ENCODE measurements around the gene HOXC13. TPM values are rescaled to one million over a fixed set of nuclear protein-coding genes. Genes with fewer than 3 reads are reported as not detected.

HOXC13 gene
- total RNA-seq, 1 experiment from 2014 or later = not detected

GRCh38 chr12:53951577-53952334 lies 13.1 kb downstream of the HOXC13 start:
- no peak for TF ChIP-seq CTCF (IDR thresholded peaks at IDR 0.05; ENCODE audit: unreplicated experiment)
- Mint-ChIP-seq H3K27me3 (ENCODE audit: unreplicated experiment) (peaks cover 100% of the 10 kb centered on the region), H3K4me1 (ENCODE audit: low read depth, unreplicated experiment) (peaks cover 9% of the 10 kb centered on the region), H3K27ac (ENCODE audit: unreplicated experiment) (no peak overlapping the region), H3K4me3 (ENCODE audit: low read depth, unreplicated experiment) (no peak overlapping the region), H3K9me3 (ENCODE audit: low read depth, unreplicated experiment) (no peaks in the 10 kb centered on the region), H3K36me3 (ENCODE audit: insufficient read depth, unreplicated experiment) (no peaks in the 10 kb centered on the region)
- no TSS peak for BruUV-seq (replicated peaks)
- DNase-seq = no peak
- intact Hi-C loops (cut with micrococcal nuclease; ENCODE audit: unreplicated experiment) = no loop called here
- CTCF ChIA-PET = no interaction called here

- H3K27me3 Mint-ChIP-seq (ENCODE audit: unreplicated experiment) = peaks cover 100% of the 10 kb centered on the region
- H3K4me1 Mint-ChIP-seq (ENCODE audit: low read depth, unreplicated experiment) = peaks cover 9% of the 10 kb centered on the region
- H3K27ac Mint-ChIP-seq (ENCODE audit: unreplicated experiment) = no peak overlapping the region
- intact Hi-C loops (cut with micrococcal nuclease; ENCODE audit: unreplicated experiment) = no loop called here
- CTCF ChIA-PET = interaction anchor here (1.3 kb wide), 1 partner anchor 33 kb away, joined by 4 read pairs; the partner anchor contains the start of gene HOXC10
- no TSS peak for BruUV-seq (replicated peaks)
- no peak for TF ChIP-seq CTCF (IDR thresholded peaks at IDR 0.05; ENCODE audit: unreplicated experiment)
- no peak overlapping the region for H3K4me3 Mint-ChIP-seq (ENCODE audit: low read depth, unreplicated experiment)
- no peak for DNase-seq
- no peaks in the 10 kb centered on the region for H3K36me3 Mint-ChIP-seq (ENCODE audit: insufficient read depth, unreplicated experiment)
- H3K9me3 Mint-ChIP-seq (ENCODE audit: low read depth, unreplicated experiment) = no peaks in the 10 kb centered on the region
These were observed 13.7 kb downstream of the HOXC13 start for GRCh38 chr12:53952335-53952694.

- TF ChIP-seq CTCF (IDR thresholded peaks at IDR 0.05; ENCODE audit: unreplicated experiment) = no peak
- peak; percentile 58 for DNase-seq
- H3K36me3 Mint-ChIP-seq (ENCODE audit: insufficient read depth, unreplicated experiment) = no peaks in the 10 kb centered on the region
These were observed 14.5 kb downstream of the HOXC13 start for GRCh38 chr12:53952871-53953734.

GRCh38 chr12:53953831-53954693 lies 15.4 kb downstream of the HOXC13 start:
- intact Hi-C loops (cut with micrococcal nuclease; ENCODE audit: unreplicated experiment) = no loop called here
- Mint-ChIP-seq H3K4me1 (ENCODE audit: low read depth, unreplicated experiment) (peaks cover 9% of the 10 kb centered on the region), H3K36me3 (ENCODE audit: insufficient read depth, unreplicated experiment) (no peaks in the 10 kb centered on the region), H3K27ac (ENCODE audit: unreplicated experiment) (no peak overlapping the region), H3K4me3 (ENCODE audit: low read depth, unreplicated experiment) (no peak overlapping the region), H3K9me3 (ENCODE audit: low read depth, unreplicated experiment) (no peaks in the 10 kb centered on the region), H3K27me3 (ENCODE audit: unreplicated experiment) (peaks cover 100% of the 10 kb centered on the region)
- CTCF ChIA-PET = interaction anchor here (0.7 to 1.3 kb wide), 4 partner anchors 9 to 86 kb away, joined by 3 to 6 read pairs (median 4); partner anchors contain the start of genes HOXC10 and HOXC8
- no peak for DNase-seq
- TF ChIP-seq CTCF (IDR thresholded peaks at IDR 0.05; ENCODE audit: unreplicated experiment) = no peak
- BruUV-seq (replicated peaks) = no TSS peak

More at GRCh38 chr12:53952871-53953734, 14.5 kb downstream of the HOXC13 start:
- peaks cover 9% of the 10 kb centered on the region for H3K4me1 Mint-ChIP-seq (ENCODE audit: low read depth, unreplicated experiment)
- H3K27me3 Mint-ChIP-seq (ENCODE audit: unreplicated experiment) = peaks cover 100% of the 10 kb centered on the region
- peak overlapping the region; percentile 9 for H3K4me3 Mint-ChIP-seq (ENCODE audit: low read depth, unreplicated experiment)
- H3K27ac Mint-ChIP-seq (ENCODE audit: unreplicated experiment) = no peak overlapping the region
- CTCF ChIA-PET = interaction anchor here (0.7 to 1.3 kb wide), 3 partner anchors 8 to 85 kb away, joined by 3 to 6 read pairs (median 4); partner anchors contain the start of gene HOXC10
- intact Hi-C loops (cut with micrococcal nuclease; ENCODE audit: unreplicated experiment) = no loop called here
- BruUV-seq (replicated peaks) = no TSS peak
- H3K9me3 Mint-ChIP-seq (ENCODE audit: low read depth, unreplicated experiment) = no peaks in the 10 kb centered on the region

All from Calu3 (cell line).